Heart right ventricle (tissue), 16 donors: ENCODE measurements around the gene SOCS7. TPM values are rescaled to one million over a fixed set of nuclear protein-coding genes. Genes with fewer than 3 reads are reported as not detected.

Experiments used
- ATAC-seq, 8 donors: fragments of 200-7000 bp; cut with Tn5 transposase; one replicate each; pipeline ENCODE4 v1.9.1; 2020; ENCODE audit warnings: mild to moderate bottlenecking in 8 of 8, moderate library complexity in 8 of 8, moderate number of reproducible peaks in 1 of 8
- DNase-seq, 2 donors: peaks; one replicate each; pipeline ENCODE4 v3.0.0-alpha.2; 2020
- H3K27ac ChIP-seq, 10 donors: fragments of 200-600 bp; sonication (generic) in 2 of 10; one replicate each; pipeline versions ENCODE4 v1.5.0 to v1.8.0; 2020 to 2022; ENCODE audit warnings: mild to moderate bottlenecking in 3 of 10
- H3K27me3 ChIP-seq, 7 donors: fragments of 200-600 bp; one replicate each; pipeline ENCODE4 v1.8.0; 2021 to 2022; ENCODE audit warnings: mild to moderate bottlenecking in 2 of 7
- H3K36me3 ChIP-seq, 9 donors: fragments of 200-600 bp; sonication (generic) in 1 of 9; one replicate each; pipeline versions ENCODE4 v1.5.0 to v1.8.0; 2020 to 2022; ENCODE audit warnings: mild to moderate bottlenecking in 2 of 9
- H3K4me1 ChIP-seq, 9 donors: fragments of 200-600 bp; sonication (generic) in 1 of 9; one replicate each; pipeline versions ENCODE4 v1.5.0 to v1.8.0; 2020 to 2022; ENCODE audit warnings: mild to moderate bottlenecking in 4 of 9
- H3K4me3 ChIP-seq, 10 donors: fragments of 200-600 bp; sonication (generic) in 2 of 10; one replicate each; pipeline versions ENCODE4 v1.5.0 to v1.8.0; 2020 to 2022; ENCODE audit warnings: mild to moderate bottlenecking in 7 of 10, moderate library complexity in 2 of 10
- H3K9me3 ChIP-seq, 11 donors: fragments of 200-600 bp in 10 of 11; sonication (generic) in 2 of 11; one replicate each; pipeline versions ENCODE4 v1.5.0 to v1.8.0; 2013 to 2022; ENCODE audit warnings: mild to moderate bottlenecking in 2 of 11, control low read depth in 1 of 11, moderate library complexity in 1 of 11
- WGBS, 2 donors: extraction: QIAGEN DNeasy Blood & Tissue Kit; methylation state at CpG; one replicate each; pipeline ENCODE4 v1.1.7; 2013; ENCODE audit warnings: inconsistent platforms in 1 of 2; 5-methylcytosine and 5-hydroxymethylcytosine counted together
- intact Hi-C, 10 donors: fragments of 100-400 bp; cut with DNase I; formaldehyde crosslinking; loops; one replicate each; pipeline versions ENCODE4 v1.11.1 to v1.14.2; 2022
- polyA plus RNA-seq, 2 donors: library from polyadenylated mRNA; stranded (reverse); fragments of 200-250 nt; gene quantifications; one replicate each; pipeline ENCODE4 v1.2.3, GENCODE V29; 2013
- total RNA-seq, 10 donors: library from RNA; stranded (reverse); fragmentation: NEBNext Ultra II Directional in 3 of 10; extraction: Animal tissue kit (Norgen Biotek cat#: 25700) in 3 of 10; gene quantifications; one replicate each; pipeline versions ENCODE4 v1.2.1 to v1.2.4, GENCODE V29; 2021 to 2023
- TF ChIP-seq, protein P1 (sequence below), 9 donors: fragments of 200-600 bp; sonication (generic) in 2 of 9; IDR thresholded peaks; one replicate each; pipeline versions ENCODE4 v1.5.0 to v1.8.0; 2021 to 2022; ENCODE audit warnings: antibody characterized with exemption in 9 of 9, mild to moderate bottlenecking in 5 of 9, moderate library complexity in 1 of 9
- donor health status: Arrhythmogenic right ventricular cardiomyopathy.
- donor health status: ischemic (EF 13 %, LVEDD 7.1; RV severe dilation, severe dysfunction).
- donor health status: healthy with polysubstance abuse.
- donor health status: DM: no; HTN: yes; CAD: no.
- donor health status: DM: no; HTN: no; CAD: no.
- donor health status: ischemic (EF 25% LVEDD 6.9; RV normal size, moderate dysfunction).
- donor health status: ischemic (EF 25% LVEDD 5.7; RV mildly dilated, moderate dysfunction).
- donor health status: healthy.
- donor health status: DM: yes; HTN: yes; CAD: no.
- donor health status: Ischemic cardiomyopathy.
- donor health status: ischemic (EF 35%, LVEDD 5.7; RV mildly dilated, moderate dysfunction).
- donor health status: nonischemic (EF 11% LVEDD 7.7; RV severe dilation, severe dysfunction).
- donor health status: DM: yes; HTN: yes; CAD: no.
- donor health status: PGD.
- donor health status: ischemic (EF 29% LVEDD 5.4; RV normal size, mild dysfunction).
- donor health status: nonischemic (EF 23%, LVEDD 6.1; RV moderate dilation, normal function).

The SOCS7 gene
- total and polyA plus RNA-seq, 12 donors, result 2.9 to 23.8 (median 15.1) TPM

- no peak overlapping the region for H3K4me3 ChIP-seq
- DNase-seq (no peak), ATAC-seq (peak in 1 of 8 donors; percentile 1)
- H3K9me3 ChIP-seq, result no peaks in the 10 kb centered on the region
- peaks cover 14 to 81% (median 63%) of the 10 kb centered on the region in 9 donors for H3K4me1 ChIP-seq
- H3K36me3 ChIP-seq, result no peaks in the 10 kb centered on the region
- intact Hi-C loops, result loop anchor here in 9 of 10 donors (2.0 to 5.0 kb wide), 6 partner anchors 19 to 44 kb away; no protein-coding TSS in a partner anchor
- peak overlapping the region in 8 of 10 donors; percentile 70 to 91 (median 80) for H3K27ac ChIP-seq
- no peaks in the 10 kb centered on the region for H3K27me3 ChIP-seq
- TF ChIP-seq, protein P1, sequence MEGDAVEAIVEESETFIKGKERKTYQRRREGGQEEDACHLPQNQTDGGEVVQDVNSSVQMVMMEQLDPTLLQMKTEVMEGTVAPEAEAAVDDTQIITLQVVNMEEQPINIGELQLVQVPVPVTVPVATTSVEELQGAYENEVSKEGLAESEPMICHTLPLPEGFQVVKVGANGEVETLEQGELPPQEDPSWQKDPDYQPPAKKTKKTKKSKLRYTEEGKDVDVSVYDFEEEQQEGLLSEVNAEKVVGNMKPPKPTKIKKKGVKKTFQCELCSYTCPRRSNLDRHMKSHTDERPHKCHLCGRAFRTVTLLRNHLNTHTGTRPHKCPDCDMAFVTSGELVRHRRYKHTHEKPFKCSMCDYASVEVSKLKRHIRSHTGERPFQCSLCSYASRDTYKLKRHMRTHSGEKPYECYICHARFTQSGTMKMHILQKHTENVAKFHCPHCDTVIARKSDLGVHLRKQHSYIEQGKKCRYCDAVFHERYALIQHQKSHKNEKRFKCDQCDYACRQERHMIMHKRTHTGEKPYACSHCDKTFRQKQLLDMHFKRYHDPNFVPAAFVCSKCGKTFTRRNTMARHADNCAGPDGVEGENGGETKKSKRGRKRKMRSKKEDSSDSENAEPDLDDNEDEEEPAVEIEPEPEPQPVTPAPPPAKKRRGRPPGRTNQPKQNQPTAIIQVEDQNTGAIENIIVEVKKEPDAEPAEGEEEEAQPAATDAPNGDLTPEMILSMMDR (IDR thresholded peaks at IDR 0.05), result no peak
- WGBS, 2 donors, result 54 to 62% methylated on average over 7 of the region's 7 CpGs
Observed at GRCh38 chr17:38443356-38444031, 91.8 kb downstream of the SOCS7 start.

DNA sequence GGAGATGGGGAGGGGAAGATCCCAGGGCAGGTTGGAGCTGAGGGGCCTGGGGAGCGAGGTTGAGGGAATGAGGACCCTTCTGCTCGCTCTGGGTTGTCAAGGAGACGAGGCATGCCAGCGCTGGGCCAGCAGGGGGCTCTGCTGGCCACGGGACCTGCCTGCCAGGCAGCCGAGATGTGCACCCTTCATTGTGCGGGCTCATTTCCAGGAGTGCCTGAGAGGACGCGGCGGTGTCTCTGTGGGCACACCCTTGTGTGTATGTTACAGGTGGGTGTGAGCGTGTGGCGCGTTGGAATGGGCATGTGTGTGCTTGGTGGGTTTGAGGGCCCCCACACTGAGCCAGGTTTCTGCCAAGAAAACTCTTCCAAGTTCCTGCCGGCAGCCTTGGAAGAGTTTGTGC, 92.5 kb downstream of the SOCS7 start:
- H3K27ac ChIP-seq, result peak overlapping the region in 7 of 10 donors; percentile 70 to 91 (median 81)
- no peaks in the 10 kb centered on the region for H3K27me3 ChIP-seq
- intact Hi-C loops, result loop anchor here in 9 of 10 donors (2.0 to 5.0 kb wide), 5 partner anchors 33 to 43 kb away; no protein-coding TSS in a partner anchor
- WGBS, 2 donors, result 4 to 6% methylated on average over 14 of the region's 14 CpGs
- DNase-seq, result peak; percentile 73 to 75
- peaks cover 17 to 81% (median 65%) of the 10 kb centered on the region in 9 donors for H3K4me1 ChIP-seq
- ATAC-seq, result peak; percentile 63 to 78 (median 70)
- no peaks in the 10 kb centered on the region for H3K36me3 ChIP-seq
- TF ChIP-seq, protein P1 (IDR thresholded peaks at IDR 0.05), result peak; percentile 80 to 96 (median 88)
- H3K4me3 ChIP-seq, result peak overlapping the region in 3 of 10 donors; percentile 9 to 17 (median 13)
- H3K9me3 ChIP-seq, result no peaks in the 10 kb centered on the region

DNA sequence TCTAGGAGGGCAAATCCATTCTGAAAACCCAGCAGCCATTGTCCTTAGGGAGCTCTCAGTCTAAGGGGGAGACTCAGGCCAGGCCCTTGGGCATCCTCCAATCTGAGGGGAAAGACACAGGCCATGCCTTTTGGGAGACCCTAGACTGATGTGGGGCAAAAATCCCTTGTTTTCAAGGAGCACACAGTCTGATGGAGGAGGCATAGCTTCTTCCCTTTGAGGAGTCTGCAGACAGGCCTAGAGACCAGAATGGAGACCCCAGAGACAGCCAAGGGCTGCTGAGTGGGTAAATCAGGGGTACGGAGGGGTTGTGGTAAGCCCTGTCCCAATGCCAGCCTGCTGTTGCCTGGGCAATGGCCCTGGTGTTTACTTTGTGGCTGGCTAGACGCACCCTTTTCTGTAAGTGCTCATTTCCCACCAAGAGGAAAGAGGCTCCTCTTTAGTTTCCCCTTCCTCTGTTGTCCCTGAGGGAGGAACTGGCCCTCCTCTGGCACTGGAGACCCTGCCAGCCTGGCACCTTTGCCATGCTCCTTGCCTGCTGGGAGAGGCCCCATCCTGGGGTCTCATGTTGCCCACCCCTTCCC, 96.0 kb downstream of the SOCS7 start:
- intact Hi-C loops, result loop anchor here in 1 of 10 donors (5.0 kb wide), 1 partner anchor 35 kb away; no protein-coding TSS in a partner anchor
- TF ChIP-seq, protein P1 (IDR thresholded peaks at IDR 0.05), result no peak
- Histone ChIP-seq H3K4me3 (no peak overlapping the region), H3K4me1 (peaks cover 31 to 81% (median 73%) of the 10 kb centered on the region in 9 donors), H3K27ac (peak overlapping the region in 9 of 10 donors; percentile 23 to 91 (median 62)), H3K36me3 (no peaks in the 10 kb centered on the region), H3K9me3 (no peaks in the 10 kb centered on the region), H3K27me3 (peaks cover 0 to 12% (median 0%) of the 10 kb centered on the region in 7 donors)
- ATAC-seq (no peak), DNase-seq (no peak)
- WGBS, 2 donors, result 49 to 61% methylated on average over 2 of the region's 2 CpGs

GRCh38 chr17:38448208-38448771, 96.6 kb downstream of the SOCS7 start:
- intact Hi-C loops, result loop anchor here in 1 of 10 donors (5.0 kb wide), 1 partner anchor 34 kb away; no protein-coding TSS in a partner anchor

More at GRCh38 chr17:38448208-38448771, 96.6 kb downstream of the SOCS7 start:
- ATAC-seq, result no peak
- TF ChIP-seq, protein P1 (IDR thresholded peaks at IDR 0.05), result no peak
- Histone ChIP-seq H3K36me3 (no peaks in the 10 kb centered on the region), H3K27ac (peak overlapping the region in 8 of 10 donors; percentile 46 to 91 (median 74)), H3K27me3 (peaks cover 0 to 19% (median 0%) of the 10 kb centered on the region in 7 donors), H3K9me3 (no peaks in the 10 kb centered on the region), H3K4me3 (no peak overlapping the region), H3K4me1 (peaks cover 34 to 81% (median 72%) of the 10 kb centered on the region in 9 donors)
- 58 to 61% methylated on average over 9 of the region's 9 CpGs for WGBS, 2 donors
- DNase-seq, result no peak
